ENCODE data around the gene ABHD6.
"Not testable (repeated sequence)": the region's sequence is repeated elsewhere in the genome, so short reads cannot be mapped to it uniquely, and the experiment has no call there.

ABHD6 gene

GRCh38 chr3:58243976-58244585, 6.5 kb downstream of the ABHD6 start:
- DNase-seq: no peak

GRCh38 chr3:58246148-58247047, 8.8 kb downstream of the ABHD6 start:
- DNase-seq: no peak

- no peak for DNase-seq
These were observed 11.9 kb downstream of the ABHD6 start for GRCh38 chr3:58249358-58250092.

GRCh38 chr3:58250093-58250707, 12.6 kb downstream of the ABHD6 start:
- no peak for DNase-seq

- peak; percentile 85 for DNase-seq
These were observed 14.0 kb downstream of the ABHD6 start for GRCh38 chr3:58251631-58252035.

GRCh38 chr3:58254144-58254543, 16.6 kb downstream of the ABHD6 start:
- no peak for DNase-seq

- DNase-seq: no peak
These were observed 18.5 kb downstream of the ABHD6 start for GRCh38 chr3:58256061-58256460.

- no peak for DNase-seq
These were observed 18.9 kb downstream of the ABHD6 start for GRCh38 chr3:58256511-58256910.

GRCh38 chr3:58258392-58259055, 20.9 kb downstream of the ABHD6 start:
- no peak for DNase-seq

- no peak for DNase-seq
These were observed 22.7 kb downstream of the ABHD6 start for GRCh38 chr3:58260261-58260731.

GRCh38 chr3:58260733-58261132, 23.1 kb downstream of the ABHD6 start:
- DNase-seq: no peak

GRCh38 chr3:58261954-58262666, 24.5 kb downstream of the ABHD6 start:
- DNase-seq: no peak

- DNase-seq: peak; percentile 73
These were observed 29.0 kb downstream of the ABHD6 start for GRCh38 chr3:58266577-58266976.

- DNase-seq: not testable (repeated sequence)
These were observed 30.0 kb downstream of the ABHD6 start for GRCh38 chr3:58267543-58267942.

GRCh38 chr3:58269356-58269755, 31.8 kb downstream of the ABHD6 start:
- DNase-seq: no peak

- DNase-seq: no peak
These were observed 32.9 kb downstream of the ABHD6 start for GRCh38 chr3:58270485-58270884.

GRCh38 chr3:58271901-58272501, 34.4 kb downstream of the ABHD6 start:
- no peak for DNase-seq

- DNase-seq: no peak
These were observed 35.3 kb downstream of the ABHD6 start for GRCh38 chr3:58272891-58273290.

- not testable (repeated sequence) for DNase-seq
These were observed 35.8 kb downstream of the ABHD6 start for GRCh38 chr3:58273362-58273761.

GRCh38 chr3:58274027-58274614, 36.5 kb downstream of the ABHD6 start:
- no peak for DNase-seq

GRCh38 chr3:58281069-58281468, 43.5 kb downstream of the ABHD6 start:
- no peak for DNase-seq
